Mucosa of stomach (tissue), 1 donor: Measurements from ENCODE around the gene LCTL.

Experiments used
- H3K27me3 ChIP-seq: one replicate; pipeline ENCODE4 v1.7.0; 2013; ENCODE audit warnings: mild to moderate bottlenecking, low read length; ENCODE audit not compliant: control insufficient read depth, insufficient read depth
- H3K36me3 ChIP-seq: one replicate; pipeline ENCODE4 v1.7.0; 2013; ENCODE audit warnings: low read length; ENCODE audit not compliant: control insufficient read depth, insufficient read depth
- H3K4me1 ChIP-seq: one replicate; pipeline ENCODE4 v1.7.0; 2013; ENCODE audit warnings: mild to moderate bottlenecking, low read length; ENCODE audit not compliant: control insufficient read depth, insufficient read depth
- H3K4me3 ChIP-seq: one replicate; pipeline ENCODE4 v1.7.0; 2013; ENCODE audit warnings: low read length
- H3K9ac ChIP-seq: one replicate; pipeline ENCODE4 v1.7.0; 2013; ENCODE audit warnings: mild to moderate bottlenecking, low read length, moderate library complexity
- H3K9me3 ChIP-seq: one replicate; pipeline ENCODE4 v1.7.0; 2013; ENCODE audit warnings: mild to moderate bottlenecking, low read length, moderate library complexity; ENCODE audit not compliant: control insufficient read depth
- donor health status: Pancreatic carcinoma.

The LCTL gene

DNA sequence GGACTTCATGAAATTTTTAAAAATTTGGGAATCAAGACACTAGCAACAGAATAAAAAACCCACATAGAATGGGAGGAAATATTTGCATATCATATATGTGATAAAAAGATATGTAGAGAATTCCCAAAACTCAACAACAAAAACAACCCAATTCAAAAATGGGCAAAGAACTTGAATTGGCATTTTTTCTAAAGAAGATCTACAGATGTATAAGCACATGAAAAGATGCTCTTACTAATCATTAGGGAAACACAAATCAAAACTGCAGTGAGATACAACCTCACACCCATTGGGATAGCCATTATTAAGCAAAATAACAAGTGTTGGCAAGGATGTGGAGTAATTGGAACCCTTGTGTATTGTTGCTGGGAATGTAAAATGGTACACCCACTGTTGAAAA is 10.1 kb downstream of the LCTL start:
- Histone ChIP-seq H3K27me3 (no peaks in the 10 kb centered on the region), H3K36me3 (no peaks in the 10 kb centered on the region), H3K9ac (no peak overlapping the region), H3K4me1 (no peaks in the 10 kb centered on the region), H3K9me3 (no peaks in the 10 kb centered on the region), H3K4me3 (no peak overlapping the region)

DNA sequence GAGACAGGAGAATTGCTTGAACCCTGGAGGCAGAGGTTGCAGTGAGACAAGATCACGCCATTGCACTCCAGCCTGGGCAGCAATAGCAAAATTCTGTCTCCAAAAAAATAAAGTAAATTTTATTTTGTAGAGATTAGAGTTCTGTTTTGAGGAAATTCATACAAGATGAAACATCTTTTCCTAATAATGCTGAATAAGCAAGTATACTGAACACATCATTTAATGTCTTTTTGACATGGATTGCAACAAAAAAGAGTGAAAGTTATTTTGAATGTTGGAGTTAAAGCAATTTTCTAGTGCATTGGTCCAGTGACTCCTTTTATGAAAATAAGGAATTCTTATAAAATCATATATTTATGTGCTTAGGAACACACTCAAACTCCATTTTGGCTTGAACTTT is 20.5 kb downstream of the LCTL start:
- Histone ChIP-seq H3K4me3 (no peak overlapping the region), H3K9me3 (no peaks in the 10 kb centered on the region), H3K36me3 (no peaks in the 10 kb centered on the region), H3K27me3 (no peaks in the 10 kb centered on the region), H3K9ac (no peak overlapping the region), H3K4me1 (no peaks in the 10 kb centered on the region)

DNA sequence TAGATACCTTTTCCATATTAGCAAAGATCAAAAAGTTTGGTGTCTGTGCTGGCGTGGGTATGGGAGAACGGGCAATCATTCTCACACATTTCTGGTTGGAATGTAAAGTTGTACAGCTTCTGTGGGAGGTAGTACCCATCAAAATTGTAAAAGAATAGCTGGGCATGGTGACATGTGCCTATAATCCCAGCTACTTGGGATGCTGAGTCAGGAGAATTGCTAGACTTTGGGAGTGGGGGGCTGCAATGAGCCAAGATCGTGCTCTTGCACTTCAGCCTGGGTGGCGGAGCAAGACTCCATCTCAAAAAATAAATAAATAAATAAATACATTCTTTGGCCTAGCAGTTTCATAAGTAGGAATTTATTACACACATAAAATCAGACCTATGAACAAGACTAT is 22.9 kb downstream of the LCTL start:
- Histone ChIP-seq H3K36me3 (no peaks in the 10 kb centered on the region), H3K4me3 (no peak overlapping the region), H3K27me3 (no peaks in the 10 kb centered on the region), H3K4me1 (no peaks in the 10 kb centered on the region), H3K9ac (no peak overlapping the region), H3K9me3 (no peaks in the 10 kb centered on the region)

DNA sequence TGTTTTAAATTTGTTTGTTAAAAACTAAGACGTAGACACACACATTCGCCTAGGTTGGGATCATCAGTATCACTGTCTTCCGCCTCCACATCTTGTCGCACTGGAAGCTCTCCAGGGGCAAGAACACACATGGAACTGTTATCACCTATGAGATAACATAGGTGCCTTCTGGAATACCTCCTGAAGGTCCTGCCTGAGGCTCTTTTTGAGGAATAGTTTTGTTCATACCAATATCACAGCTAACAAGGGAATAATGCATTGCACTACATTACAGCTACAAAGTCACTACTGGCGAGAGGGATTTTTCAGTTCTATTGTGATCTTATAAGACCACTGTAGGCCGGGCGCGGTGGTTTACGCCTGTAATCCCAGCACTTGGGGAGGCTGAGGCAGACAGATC is 30.7 kb downstream of the LCTL start:
- Histone ChIP-seq H3K36me3 (no peaks in the 10 kb centered on the region), H3K9ac (no peak overlapping the region), H3K9me3 (no peaks in the 10 kb centered on the region), H3K4me1 (no peaks in the 10 kb centered on the region), H3K27me3 (no peaks in the 10 kb centered on the region), H3K4me3 (no peak overlapping the region)

DNA sequence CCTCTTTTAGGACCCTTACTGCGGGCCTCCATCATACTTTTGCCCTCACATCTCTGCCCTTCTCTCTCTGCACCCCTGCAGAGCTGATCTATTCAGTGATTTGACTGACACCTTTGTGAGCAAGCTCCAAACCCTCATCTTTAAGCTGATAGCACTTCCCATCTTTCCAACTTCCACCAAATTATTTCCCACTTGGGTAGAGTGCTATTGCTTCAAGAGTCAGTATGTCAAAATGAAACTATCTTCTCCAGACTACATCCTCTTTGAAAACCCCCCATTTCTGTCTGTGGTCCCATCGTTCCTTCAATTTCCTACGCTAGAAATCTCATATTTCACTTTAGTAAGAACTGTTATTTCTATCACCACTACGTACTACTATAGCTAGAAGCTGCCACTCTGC is 41.0 kb downstream of the LCTL start:
- no peaks in the 10 kb centered on the region for H3K27me3 ChIP-seq
- H3K4me1 ChIP-seq = no peaks in the 10 kb centered on the region
- H3K9me3 ChIP-seq = no peaks in the 10 kb centered on the region
- no peak overlapping the region for H3K4me3 ChIP-seq
- H3K9ac ChIP-seq = no peak overlapping the region
- no peaks in the 10 kb centered on the region for H3K36me3 ChIP-seq

DNA sequence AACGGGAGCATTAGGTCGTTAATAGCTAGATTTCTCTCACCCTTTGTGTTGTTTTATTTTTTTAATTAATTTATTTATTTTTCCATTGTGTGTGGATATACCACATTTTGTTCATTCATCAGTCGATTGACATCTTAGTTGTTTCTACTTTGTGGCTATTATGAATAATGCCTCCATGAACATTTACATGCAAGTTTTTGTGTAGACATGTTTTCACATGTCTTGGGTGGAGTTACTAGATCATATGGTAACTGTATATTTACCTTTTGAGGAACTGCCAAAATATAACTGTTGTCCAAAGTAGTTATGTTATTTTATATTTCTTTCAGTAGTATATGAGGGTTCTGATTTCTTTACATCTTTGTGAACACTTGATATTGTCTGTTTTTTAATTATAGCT is 41.9 kb downstream of the LCTL start:
- Histone ChIP-seq H3K27me3 (no peaks in the 10 kb centered on the region), H3K9ac (no peak overlapping the region), H3K4me1 (no peaks in the 10 kb centered on the region), H3K36me3 (no peaks in the 10 kb centered on the region), H3K9me3 (no peaks in the 10 kb centered on the region), H3K4me3 (no peak overlapping the region)

DNA sequence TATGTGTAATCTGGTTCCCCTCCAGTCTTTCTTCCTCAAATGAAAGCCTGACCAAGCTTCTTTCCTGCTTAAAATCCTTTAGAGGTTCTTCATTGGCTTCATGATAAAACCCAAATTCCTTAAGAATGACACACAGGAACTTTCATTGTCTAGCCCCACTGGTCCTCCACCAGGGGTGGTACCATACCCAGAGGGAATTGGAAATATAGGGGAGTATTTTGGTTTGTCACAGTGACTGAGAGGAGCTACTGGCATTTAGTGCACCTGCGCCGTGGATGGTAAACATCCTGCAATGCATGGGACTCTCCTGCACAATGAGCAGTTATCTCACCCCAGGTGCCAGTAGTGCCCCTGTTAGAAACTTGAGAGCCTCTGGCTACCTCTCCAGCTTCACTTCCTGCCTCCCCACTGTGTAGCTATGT is 49.9 kb downstream of the LCTL start:
- no peaks in the 10 kb centered on the region for H3K27me3 ChIP-seq
- no peak overlapping the region for H3K4me3 ChIP-seq
- no peaks in the 10 kb centered on the region for H3K4me1 ChIP-seq
- no peaks in the 10 kb centered on the region for H3K9me3 ChIP-seq
- no peaks in the 10 kb centered on the region for H3K36me3 ChIP-seq
- H3K9ac ChIP-seq = no peak overlapping the region

DNA sequence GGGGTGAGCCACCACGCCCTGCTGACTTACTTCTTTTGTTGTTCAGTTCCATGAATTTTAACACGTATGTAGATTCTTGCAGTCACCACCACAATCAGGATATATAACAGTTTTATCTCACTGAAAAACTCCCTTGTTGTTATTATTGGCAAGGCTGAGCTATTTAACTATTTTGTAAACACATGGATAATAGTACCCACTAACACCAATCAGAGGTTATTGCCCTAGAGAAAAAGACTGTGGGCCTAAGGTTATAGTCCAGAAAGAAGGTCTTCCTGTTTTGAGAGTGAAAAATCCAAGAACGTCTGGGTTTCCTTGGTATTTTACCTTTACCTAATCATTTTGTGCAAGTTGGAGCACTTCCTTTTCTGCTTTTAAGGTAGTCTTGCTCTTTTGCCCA is 51.2 kb downstream of the LCTL start:
- Histone ChIP-seq H3K27me3 (no peaks in the 10 kb centered on the region), H3K4me3 (no peak overlapping the region), H3K9me3 (no peaks in the 10 kb centered on the region), H3K9ac (no peak overlapping the region), H3K36me3 (no peaks in the 10 kb centered on the region), H3K4me1 (no peaks in the 10 kb centered on the region)

DNA sequence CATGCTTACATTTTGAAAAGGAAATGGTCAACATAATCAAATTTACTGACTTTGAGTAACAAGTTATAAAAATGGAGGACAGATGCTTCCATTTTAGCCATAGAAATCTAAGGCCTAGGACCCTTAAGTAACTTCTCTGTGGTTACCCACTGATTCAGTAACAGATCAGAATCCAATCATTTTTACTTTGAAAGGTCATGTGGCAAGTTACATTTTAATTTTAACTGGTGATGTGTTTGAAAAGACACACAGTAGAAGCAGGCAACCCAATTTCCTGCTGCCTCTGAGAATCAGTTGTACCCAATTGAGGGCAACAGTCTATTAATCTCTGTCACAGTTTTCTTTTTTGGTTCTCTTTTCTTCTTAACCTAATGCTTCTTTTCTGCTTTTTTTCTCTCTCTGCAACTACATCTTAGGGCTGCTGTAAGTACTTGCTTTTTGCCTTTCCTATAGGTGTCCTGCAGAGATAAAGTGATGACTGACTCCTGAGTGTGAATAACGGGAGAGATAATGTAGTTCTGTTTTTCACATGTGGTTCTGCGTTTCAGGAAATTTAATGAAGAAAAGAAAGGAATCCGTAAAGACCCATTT is 57.4 kb downstream of the LCTL start:
- Histone ChIP-seq H3K9me3 (no peaks in the 10 kb centered on the region), H3K9ac (no peak overlapping the region), H3K4me3 (no peak overlapping the region), H3K27me3 (no peaks in the 10 kb centered on the region), H3K4me1 (peaks cover 4% of the 10 kb centered on the region), H3K36me3 (no peaks in the 10 kb centered on the region)

DNA sequence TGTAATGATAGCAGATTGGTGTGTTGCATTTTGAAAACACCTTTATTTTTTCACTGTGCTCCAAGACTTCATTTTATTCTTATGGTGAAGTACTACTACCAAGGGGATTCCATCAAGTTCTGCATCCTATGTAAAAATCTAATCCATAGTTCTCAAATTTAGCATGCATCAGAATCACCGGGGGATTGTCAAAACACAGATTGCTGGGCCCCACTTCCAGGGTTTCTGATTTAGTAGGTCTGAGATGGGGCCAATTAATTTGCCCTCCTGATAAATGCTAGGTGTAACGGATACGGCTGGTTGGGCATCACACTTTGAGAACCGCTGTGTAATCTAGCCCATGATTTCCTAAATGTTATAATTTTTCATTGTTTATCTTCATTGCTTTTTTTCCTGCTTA is 60.0 kb downstream of the LCTL start:
- H3K27me3 ChIP-seq = no peaks in the 10 kb centered on the region
- H3K4me3 ChIP-seq = peak overlapping the region; percentile 89

DNA sequence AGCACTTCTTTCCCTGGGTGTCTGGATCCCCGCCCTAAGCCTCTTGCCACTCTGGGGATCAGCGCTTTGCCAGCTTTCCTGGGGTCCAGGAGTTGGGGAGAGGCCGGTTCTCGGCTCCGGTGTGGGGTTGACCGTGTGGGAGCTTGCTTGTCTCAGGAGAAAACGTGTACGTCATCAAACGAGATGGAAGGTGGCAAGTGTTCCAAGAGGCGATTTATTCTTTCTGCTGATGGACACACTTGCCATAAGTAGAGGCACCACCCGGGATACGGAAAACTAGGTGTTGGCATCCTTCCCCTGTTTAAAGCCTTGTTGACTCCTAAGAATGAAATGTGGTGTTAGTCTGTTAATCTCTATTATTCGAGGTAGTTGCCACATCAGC is 60.4 kb downstream of the LCTL start:
- H3K9me3 ChIP-seq = no peaks in the 10 kb centered on the region
- H3K4me1 ChIP-seq = peaks cover 11% of the 10 kb centered on the region
- H3K36me3 ChIP-seq = peaks cover 8% of the 10 kb centered on the region
- peak overlapping the region; percentile 90 for H3K9ac ChIP-seq
- peak overlapping the region; percentile 89 for H3K4me3 ChIP-seq
- H3K27me3 ChIP-seq = no peaks in the 10 kb centered on the region

More for the DNA sequence above, 60.0 kb downstream of the LCTL start:
- H3K36me3 ChIP-seq = peaks cover 6% of the 10 kb centered on the region
- peak overlapping the region; percentile 90 for H3K9ac ChIP-seq
- peaks cover 11% of the 10 kb centered on the region for H3K4me1 ChIP-seq
- no peaks in the 10 kb centered on the region for H3K9me3 ChIP-seq

DNA sequence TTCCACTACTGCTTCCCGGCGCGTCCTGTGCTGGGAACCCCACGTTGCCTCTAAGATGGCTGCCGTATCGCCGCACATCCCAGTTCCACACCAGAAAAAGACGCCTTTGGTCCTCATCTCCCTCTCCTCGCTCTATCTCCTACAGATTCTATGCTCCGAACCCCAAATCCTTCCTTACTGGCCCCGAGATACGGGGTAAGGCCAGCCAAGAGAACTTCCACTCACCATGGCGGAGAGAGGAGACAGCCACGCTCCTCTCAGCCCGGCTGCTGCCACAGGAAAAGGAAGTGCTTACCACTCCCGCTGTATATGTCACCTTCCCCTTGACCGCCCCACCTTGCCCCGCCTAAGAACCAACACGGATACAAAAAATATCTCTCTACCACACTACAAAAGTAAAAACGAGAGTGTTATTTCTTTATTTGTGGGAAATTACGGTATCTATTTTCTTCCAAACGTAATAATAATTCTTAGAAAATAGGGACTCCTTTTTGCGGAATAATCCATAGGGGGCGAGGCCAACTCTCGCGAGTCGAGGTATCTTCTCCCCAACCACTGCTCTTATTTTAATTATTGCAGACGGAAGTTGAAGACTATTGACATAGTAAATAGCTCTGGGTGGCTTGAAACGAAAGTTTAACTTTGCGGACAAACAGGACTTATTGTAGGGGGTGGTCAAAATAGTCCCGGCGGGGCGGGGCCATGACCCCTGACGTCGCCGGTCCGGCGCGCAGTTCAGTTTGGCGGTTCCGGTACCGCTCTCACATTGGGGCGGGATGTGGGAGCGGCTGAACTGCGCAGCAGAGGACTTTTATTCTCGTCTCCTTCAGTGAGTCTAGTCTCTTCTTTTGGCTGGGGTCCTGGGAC is 61.0 kb downstream of the LCTL start, which contains the start of the genes RPL4 and ZWILCH:
RPL4 (minus strand) TSS at position 293 of the 867 bp plus-strand sequence; CDS start at position 228, 65 bp downstream.
ZWILCH (plus strand) TSS at position 764 of the 867 bp plus-strand sequence; CDS start at position 777, 13 bp downstream.
- Histone ChIP-seq H3K4me3 (peak within 1 kb of the TSS; percentile 89), H3K9ac (peak within 1 kb of the TSS; percentile 90), H3K36me3 (peaks cover 13% of the 10 kb centered on the region), H3K27me3 (no peaks in the 10 kb centered on the region), H3K9me3 (no peaks in the 10 kb centered on the region), H3K4me1 (peaks cover 11% of the 10 kb centered on the region)
